Measurements from ENCODE around the gene MAB21L4. TPM values are rescaled to one million over a fixed set of nuclear protein-coding genes. Genes with fewer than 3 reads are reported as not detected.

Gene MAB21L4
- total and polyA plus RNA-seq, 11 donors: 0.10 to 0.75 TPM; not detected in 9

- 82 to 86% (median 83%) methylated on average over 5 of the region's 5 CpGs for WGBS, 4 donors
- intact Hi-C loops (cut with DNase I): no loop called here
- DNase-seq (no peak), ATAC-seq (no peak)
- Histone ChIP-seq H3K36me3 (no peaks in the 10 kb centered on the region), H3K27ac (no peak overlapping the region), H3K9me3 (no peaks in the 10 kb centered on the region), H3K4me3 (no peak overlapping the region), H3K27me3 (no peaks in the 10 kb centered on the region), H3K4me1 (no peaks in the 10 kb centered on the region)
- no peak for TF ChIP-seq POLR2A (IDR thresholded peaks at IDR 0.05)
- TF ChIP-seq, protein P1, sequence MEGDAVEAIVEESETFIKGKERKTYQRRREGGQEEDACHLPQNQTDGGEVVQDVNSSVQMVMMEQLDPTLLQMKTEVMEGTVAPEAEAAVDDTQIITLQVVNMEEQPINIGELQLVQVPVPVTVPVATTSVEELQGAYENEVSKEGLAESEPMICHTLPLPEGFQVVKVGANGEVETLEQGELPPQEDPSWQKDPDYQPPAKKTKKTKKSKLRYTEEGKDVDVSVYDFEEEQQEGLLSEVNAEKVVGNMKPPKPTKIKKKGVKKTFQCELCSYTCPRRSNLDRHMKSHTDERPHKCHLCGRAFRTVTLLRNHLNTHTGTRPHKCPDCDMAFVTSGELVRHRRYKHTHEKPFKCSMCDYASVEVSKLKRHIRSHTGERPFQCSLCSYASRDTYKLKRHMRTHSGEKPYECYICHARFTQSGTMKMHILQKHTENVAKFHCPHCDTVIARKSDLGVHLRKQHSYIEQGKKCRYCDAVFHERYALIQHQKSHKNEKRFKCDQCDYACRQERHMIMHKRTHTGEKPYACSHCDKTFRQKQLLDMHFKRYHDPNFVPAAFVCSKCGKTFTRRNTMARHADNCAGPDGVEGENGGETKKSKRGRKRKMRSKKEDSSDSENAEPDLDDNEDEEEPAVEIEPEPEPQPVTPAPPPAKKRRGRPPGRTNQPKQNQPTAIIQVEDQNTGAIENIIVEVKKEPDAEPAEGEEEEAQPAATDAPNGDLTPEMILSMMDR (IDR thresholded peaks at IDR 0.05): no peak
Observed at GRCh38 chr2:240865391-240865790, 30.6 kb downstream of the MAB21L4 start.

DNA sequence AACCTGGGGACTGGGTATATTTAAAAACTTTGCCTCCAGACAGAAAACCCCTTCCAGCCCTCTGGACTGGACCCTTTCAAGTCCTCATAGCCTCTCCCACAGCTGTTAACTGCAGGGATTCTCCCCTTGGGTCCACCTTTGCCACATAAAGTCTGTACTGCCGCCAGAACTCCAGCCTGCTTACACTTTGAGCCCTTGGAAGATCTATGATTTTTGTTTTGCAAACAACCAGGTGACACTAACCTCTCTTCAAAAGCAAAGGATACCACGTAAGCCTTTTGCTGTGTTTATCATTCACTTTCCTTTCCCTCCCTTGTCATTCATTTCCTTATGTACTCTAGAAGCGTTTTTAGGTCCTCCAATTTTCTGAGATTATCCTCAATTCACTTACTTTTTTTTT lies 31.5 kb downstream of the MAB21L4 start:
- Histone ChIP-seq H3K4me3 (no peak overlapping the region), H3K4me1 (no peaks in the 10 kb centered on the region), H3K9me3 (no peaks in the 10 kb centered on the region), H3K36me3 (no peaks in the 10 kb centered on the region), H3K27ac (no peak overlapping the region), H3K27me3 (no peaks in the 10 kb centered on the region)
- intact Hi-C loops (cut with DNase I): no loop called here
- TF ChIP-seq POLR2A (IDR thresholded peaks at IDR 0.05): no peak
- TF ChIP-seq, protein P1 (IDR thresholded peaks at IDR 0.05): no peak
- no peak for DNase-seq
- ATAC-seq: no peak
- 79 to 84% (median 82%) methylated on average over 3 of the region's 3 CpGs for WGBS, 4 donors

GRCh38 chr2:240861547-240861946 lies 34.4 kb downstream of the MAB21L4 start:
- DNase-seq: no peak
- no peak for TF ChIP-seq POLR2A (IDR thresholded peaks at IDR 0.05)
- TF ChIP-seq, protein P1 (IDR thresholded peaks at IDR 0.05): no peak
- no peaks in the 10 kb centered on the region for H3K27me3 ChIP-seq
- ATAC-seq: no peak
- H3K4me1 ChIP-seq: no peaks in the 10 kb centered on the region
- intact Hi-C loops (cut with DNase I): no loop called here
- no peaks in the 10 kb centered on the region for H3K36me3 ChIP-seq
- H3K4me3 ChIP-seq: no peak overlapping the region
- 84 to 93% (median 91%) methylated on average over 2 of the region's 2 CpGs for WGBS, 4 donors
- H3K27ac ChIP-seq: no peak overlapping the region
- no peaks in the 10 kb centered on the region for H3K9me3 ChIP-seq

DNA sequence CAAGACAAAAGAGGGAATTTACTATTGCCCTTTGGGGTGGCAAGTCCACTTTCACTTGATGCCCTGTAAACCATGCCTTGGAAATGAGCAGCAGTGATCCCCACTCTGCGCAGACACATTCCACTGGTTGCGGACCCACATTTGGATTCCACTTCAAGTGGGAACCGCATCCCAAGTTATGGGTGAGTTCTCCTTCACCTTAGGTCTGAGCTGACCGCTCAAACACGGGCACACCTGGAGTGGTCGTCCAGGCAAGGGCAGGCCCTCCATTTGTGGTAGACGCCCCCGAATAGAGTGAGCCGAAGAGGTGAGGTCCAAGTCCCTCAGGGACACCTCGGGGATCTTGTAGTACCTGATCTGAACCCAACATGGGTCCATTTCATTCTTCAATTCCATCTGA lies 37.1 kb downstream of the MAB21L4 start:
- H3K27ac ChIP-seq: no peak overlapping the region
- H3K9me3 ChIP-seq: peaks cover 0 to 11% (median 0%) of the 10 kb centered on the region in 12 donors
- intact Hi-C loops (cut with DNase I): loop anchor here in 5 of 10 donors (5.0 to 10.0 kb wide), 6 partner anchors 126 to 796 kb away; no protein-coding TSS in a partner anchor
- no peaks in the 10 kb centered on the region for H3K4me1 ChIP-seq
- TF ChIP-seq, protein P1 (IDR thresholded peaks at IDR 0.05): no peak
- TF ChIP-seq POLR2A (IDR thresholded peaks at IDR 0.05): no peak
- H3K27me3 ChIP-seq: no peaks in the 10 kb centered on the region
- ATAC-seq (no peak), DNase-seq (no peak)
- WGBS, 4 donors: 84 to 94% (median 89%) methylated on average over 10 of the region's 10 CpGs
- H3K36me3 ChIP-seq: no peaks in the 10 kb centered on the region
- no peak overlapping the region for H3K4me3 ChIP-seq
